AML-193 (cell line): ENCODE data around the gene ARHGAP1.

Source experiments
- DNase-seq, 2 experiments: peaks; one replicate each; lab custom pipeline; 2025; lab: John Stamatoyannopoulos, UW

ARHGAP1 gene

DNA sequence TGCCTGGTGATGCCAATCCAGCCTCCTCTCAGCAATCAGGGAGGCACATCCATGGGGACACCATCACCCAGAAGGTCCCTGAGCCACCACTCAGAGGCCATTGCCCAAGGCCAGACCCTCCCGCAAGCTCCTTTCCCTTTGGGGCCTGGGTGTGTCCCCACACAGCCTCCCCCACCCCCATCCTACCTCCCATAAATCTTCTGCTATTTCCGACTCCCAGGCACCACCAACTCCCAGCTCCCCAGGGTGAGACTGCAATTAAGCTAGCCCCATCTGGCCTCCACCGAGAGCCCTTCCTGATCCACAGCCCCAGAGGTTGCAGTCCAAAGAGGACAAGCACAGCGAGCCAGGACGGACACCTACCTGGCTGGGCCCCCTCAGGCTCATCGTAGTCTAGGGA, 6.3 kb downstream of the ARHGAP1 start:
- DNase-seq, result no peak

DNA sequence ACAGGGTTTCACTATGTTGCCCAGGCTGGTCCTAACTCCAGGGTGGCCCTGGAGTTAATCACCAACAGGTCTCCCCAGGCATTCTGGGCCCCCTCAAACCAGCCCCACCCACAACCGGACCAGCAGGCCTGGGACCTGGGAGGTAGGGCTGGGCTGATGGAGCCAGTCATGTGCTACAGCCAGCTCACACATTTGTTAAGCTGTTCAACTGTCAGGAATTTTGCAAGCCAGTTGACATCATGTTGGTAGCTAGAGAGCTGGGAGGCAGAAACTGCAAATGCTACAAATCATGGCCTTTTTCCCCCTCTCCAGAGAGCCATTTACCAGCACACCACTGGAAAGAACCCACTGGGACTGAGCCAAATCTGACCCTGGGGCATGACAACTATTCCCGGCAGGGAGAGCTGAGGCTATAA, 6.8 kb downstream of the ARHGAP1 start:
- DNase-seq, result no peak

DNA sequence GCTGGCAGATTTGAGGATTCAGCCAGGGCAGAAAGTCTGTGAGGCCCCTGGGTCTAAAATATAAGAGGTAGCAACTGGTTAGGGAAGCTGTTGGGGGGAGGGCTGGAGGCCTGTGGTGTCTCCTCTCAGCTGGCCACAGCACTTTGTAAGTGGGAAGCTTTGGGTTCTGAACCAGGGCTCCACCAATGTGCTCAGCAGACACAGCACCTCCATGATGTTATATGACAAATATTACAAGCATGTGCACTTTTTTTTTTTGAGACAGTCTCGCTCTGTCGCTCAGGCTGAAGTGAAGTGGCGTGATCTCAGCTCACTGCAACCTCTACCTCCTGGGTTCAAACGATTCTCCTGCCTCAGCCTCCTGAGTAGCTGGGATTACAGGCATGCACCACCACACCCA, 8.0 kb downstream of the ARHGAP1 start:
- DNase-seq, result no peak

DNA sequence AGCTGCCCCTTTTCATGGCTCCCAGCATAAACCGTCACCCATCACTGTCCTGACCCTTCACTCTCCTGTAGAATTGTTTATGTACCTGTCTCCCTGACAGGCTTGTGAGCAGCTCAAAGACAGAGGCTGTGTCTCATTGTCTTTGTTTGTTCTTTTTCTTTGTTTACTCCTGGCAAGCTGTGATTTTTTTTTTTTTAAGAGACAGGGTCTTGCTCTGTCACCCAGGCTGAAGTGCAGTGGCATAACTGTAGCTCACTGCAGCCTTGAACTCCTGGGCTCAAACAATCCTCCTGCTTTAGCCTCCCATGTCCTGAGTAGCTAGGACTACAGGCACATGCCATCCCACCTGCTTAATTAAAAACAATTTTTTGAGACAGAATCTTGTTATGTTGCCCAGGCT, 9.7 kb downstream of the ARHGAP1 start:
- DNase-seq, result no peak

DNA sequence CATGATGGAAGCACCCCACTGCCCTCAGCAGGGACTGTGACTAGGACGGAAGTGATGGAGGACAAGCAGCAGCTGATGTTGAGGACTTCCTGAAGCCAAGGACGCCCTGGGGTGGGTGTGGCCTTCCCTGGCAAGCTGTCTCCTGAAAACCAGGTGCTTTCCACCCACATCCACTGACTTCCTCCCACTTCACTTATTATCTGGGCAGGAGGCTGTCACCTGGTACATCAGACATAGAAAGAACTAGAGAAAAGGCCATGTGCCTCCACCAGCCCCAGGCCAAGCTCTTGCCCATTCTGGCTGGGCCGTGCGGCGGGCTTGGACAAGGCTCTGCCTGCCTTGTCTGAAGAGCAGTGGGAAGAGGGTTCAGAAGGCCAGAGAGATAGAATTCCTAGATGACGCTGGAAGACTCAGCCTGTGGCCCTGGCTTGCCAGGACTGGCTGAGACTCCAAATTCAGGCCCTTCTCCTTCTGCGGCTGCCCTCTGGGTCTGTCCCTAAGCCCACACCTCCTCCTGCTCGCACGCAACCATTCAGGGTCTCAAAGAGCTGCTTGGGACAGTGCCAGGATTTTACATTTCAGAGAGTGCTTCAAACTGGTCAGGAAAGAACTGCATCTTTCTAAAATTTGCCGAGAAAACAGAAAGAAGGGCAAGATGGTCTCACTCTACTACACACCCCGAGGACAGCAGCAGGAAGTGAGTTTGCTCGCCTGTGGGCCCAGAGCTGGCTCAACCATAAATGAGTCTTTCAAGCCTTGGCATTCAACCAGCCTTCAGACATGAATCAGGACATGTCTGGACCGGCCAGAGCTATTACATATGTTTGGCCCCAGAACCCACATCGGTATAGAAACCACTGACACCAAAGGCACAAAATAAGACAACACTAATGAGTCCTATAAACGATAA, 13.3 kb downstream of the ARHGAP1 start:
- no peak for DNase-seq

DNA sequence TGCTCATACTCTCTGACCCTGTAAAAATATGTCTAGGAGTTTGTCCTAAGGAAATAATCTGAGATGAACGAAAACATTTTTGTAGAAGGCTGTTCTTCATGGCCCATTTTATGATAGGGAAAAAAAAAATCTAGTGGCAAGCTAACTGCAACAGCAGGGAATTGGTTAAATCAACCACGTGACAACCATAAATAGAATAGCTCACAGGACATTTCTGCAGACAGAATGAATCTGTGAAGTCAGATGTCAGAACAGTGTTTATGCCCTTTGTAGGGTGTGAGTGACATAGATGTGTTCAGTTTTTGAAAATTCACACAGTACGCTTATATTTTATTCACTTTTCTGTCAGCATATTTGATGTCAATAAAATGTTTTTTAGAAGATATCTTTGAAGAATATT, 16.1 kb downstream of the ARHGAP1 start:
- no peak for DNase-seq

DNA sequence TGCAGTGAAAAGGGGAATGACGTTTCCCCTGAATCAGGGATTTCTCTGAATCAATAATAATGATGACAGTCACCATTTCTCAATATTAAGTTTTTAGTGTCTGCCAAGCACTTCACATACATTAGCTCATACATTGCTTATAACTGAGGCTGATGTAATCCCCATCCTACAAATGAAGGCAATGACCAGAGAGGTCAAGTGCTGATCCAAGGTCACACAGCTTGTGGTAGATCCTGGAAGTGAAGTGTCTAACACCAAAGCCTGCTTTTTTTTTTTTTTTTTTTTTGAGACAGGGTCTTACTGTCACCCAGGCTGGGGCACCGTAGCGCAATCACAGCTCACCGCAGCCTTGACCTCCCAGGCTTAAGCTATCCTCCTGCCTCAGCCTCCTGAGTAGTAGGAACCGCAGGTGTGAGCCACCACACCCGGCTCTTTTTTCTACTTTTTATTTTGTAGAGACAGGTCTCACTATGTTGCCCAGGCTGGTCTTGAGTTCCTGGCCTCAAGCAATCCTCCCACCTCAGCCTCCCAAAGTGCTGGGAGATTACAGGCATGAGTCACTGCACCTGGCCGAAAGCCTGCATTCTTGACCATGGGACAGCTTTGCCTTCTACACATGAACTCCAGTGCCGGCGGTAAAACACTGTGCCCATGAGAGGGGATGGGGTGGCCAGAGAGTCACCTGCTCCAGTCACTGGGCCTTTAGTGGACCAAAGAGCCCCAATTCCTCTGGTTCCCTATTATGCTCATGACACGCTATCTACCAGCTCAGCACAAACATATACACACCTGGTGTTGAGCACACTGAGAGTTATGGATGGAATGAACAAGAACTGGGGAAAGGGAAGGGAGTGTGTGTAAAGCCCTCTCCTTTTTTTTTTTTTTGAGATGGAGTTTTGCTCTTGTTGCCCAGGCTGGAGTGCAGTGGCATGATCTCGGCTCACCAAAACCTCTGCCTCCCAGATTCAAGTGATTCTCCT, 17.4 kb downstream of the ARHGAP1 start:
- no peak for DNase-seq

DNA sequence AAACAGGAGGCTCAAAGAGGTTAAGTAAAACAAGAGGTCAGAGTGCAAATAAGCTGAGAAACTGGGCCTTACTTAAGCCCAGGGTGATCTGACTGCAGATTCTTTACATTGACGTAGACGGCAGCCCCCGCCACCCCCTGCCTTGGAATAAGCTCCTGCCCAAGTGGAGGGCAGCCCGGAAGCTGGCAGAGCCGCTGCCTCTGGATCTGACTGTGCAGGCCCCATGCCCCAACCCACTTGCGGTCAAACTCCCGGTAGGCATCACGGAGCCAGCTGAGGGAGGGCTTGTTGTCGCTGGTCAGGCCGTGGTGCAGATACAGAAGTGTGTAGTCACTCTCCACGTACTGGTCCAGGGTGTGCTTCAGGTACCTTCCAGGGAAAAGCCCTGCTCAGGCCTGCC, 18.6 kb downstream of the ARHGAP1 start:
- DNase-seq, result no peak

DNA sequence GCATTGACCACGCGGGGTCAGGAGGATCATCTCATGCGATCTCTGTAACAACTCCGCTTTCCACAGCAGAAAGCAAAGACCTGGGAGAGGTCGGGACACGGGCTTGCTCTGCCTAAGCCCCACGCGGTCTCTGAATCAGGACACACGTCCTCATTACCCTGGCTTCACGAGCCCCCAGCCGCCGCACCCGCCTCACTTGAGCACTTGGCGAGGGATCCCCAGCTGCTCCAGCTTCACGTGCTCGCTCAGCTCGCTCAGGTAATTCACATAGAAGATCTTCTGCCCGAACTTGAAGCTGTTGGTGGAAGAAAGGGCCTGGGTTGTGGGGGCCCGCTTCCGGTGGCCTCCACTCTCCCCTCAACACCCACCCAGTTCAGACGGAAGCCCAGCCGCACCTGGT, 19.6 kb downstream of the ARHGAP1 start:
- no peak for DNase-seq

DNA sequence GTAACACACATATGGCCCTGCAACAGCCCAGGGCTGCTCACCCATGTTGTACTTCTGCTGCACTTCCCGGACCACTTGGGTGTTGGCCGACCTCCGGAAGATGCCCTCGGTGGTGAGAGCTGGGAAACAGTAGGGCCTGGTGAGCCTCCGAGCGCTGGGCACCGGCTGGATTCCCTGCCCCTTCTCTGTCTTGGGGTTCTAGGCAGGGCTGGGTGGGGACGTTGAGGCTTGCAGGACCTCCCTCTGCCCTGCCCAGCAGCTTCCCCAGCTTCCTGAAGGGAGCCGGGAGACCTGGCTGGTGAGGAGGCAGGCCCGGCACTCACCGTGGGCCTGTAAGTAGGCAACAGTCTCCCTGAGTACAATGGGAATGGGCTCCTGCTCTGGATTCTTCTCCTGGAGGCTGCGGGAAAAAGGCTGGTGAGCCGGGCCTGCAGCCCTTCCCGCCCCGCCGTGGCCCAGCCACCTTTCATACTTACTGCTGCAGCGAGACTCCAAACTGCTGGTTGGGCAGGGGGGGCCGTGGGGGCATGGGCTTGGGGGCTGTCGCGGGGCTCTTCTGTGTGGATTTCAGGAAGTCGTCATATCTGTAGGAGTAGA, 20.2 kb downstream of the ARHGAP1 start:
- no peak for DNase-seq

DNA sequence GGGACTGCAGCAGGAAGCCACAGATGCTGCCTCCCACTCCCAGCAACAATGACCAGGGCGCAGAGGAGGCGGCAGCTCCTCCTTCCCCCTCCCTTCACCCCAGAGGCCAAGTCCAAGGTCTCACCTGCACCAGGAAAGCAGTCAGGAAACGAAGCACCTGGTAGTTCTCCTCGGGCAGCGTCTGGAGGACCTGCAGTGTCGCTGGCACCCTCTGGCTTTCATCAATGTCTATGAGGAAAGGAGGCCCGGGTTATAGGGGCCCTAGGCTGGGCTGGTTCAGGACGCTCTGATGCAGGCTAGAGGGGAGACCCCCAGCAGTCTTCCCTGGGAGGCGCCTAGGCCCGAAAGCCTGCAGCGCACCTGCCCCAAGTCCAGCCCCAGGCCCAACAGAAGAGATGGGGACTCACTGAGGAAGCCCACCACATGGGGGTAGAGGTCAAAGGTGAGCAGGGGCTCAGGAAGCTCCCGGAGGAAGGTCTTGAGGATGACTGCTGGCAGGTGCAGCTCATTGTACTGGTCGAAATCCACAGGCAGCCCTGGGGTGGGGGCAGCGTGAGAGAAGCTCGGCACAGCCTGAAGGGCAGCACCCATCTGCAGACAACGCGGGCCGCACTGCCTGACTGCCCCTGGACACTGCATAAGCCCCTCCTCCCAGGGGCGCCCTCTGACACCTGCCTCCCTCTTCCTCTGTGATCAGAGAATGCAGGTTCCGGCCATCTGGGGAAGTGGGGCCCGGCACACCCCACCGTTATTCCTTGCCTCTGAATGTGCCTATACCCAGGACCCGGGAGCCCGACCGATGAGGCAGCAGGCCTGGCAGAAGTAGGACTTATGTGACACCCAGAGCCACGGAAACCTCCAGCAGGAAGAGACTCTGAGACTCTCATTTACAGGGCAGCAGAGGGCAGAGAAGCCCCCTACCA, 20.9 kb downstream of the ARHGAP1 start:
- DNase-seq, result no peak

DNA sequence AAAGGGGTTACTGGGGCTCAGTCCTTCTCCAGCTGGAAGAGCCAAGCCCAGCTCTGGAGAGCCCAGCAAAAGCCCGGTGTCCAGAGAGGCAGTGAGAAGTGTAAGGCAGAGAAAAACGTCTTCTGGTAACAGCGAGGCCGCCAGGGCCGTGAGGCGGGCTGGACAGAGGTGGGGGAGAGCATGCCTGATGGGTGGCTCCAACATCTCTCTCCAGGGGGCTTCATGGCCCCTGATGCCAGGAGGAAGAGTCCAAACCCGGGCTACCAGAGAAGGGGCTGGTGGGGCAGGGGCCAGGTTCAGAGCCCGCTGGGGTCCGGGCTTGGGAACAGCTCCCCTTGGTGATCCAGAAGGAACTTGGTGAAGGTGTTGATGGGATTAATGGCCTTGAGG, 21.7 kb downstream of the ARHGAP1 start:
- no peak for DNase-seq

DNA sequence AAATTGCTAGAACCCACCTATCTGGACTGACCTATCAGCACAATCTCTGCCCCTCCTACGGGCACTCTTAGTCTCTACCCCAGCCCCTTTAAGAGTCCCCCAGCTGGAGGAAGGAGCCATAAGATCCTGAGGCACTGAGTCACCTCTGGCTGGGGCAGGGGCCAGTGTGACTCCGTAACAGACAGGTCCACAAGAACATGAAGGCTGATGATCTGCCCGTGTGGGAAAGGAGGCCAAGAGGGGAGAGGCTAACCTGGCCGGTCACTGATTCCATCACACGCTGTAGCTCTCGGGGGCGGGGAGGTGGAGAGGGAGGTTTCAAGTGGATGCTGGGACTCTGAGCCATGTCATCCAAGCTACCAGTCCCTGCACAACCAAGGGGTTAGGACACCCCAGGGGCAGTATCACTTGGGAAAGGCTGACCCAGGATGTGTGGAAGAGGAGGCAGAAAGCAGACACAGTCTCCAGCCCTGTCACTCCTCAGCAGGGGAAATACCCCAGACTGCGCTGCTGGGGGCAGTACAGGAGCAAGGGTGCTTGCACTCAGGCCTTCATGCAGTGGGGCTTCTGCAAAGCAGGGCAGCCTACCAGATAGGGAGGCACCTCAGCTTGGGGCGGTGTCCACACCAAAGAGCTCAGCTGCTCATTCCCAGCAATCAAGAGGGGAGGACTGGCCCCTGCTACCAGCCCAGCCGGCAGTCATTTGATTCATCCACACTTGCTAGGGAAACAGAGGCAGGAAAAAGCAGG, 22.3 kb downstream of the ARHGAP1 start:
- no peak for DNase-seq

DNA sequence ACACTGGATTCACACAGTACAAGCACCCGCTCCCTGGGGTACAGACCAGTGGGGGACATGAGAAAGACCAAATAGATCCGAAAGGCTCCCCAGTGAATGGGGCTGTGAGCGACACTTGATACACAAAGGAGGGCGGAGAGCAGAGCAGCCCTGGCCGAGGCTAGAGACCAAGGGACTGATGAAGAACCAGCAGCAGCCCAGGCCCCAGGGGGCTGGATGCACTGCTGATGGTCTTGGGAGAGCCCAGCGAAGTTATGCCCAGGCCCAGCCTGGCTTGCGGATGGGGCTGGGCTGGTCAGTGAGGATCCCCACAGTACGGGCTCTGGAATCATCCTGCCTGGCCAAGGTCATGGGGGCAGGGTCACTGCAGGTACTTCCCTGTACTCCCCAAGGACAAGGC, 23.2 kb downstream of the ARHGAP1 start:
- no peak for DNase-seq

DNA sequence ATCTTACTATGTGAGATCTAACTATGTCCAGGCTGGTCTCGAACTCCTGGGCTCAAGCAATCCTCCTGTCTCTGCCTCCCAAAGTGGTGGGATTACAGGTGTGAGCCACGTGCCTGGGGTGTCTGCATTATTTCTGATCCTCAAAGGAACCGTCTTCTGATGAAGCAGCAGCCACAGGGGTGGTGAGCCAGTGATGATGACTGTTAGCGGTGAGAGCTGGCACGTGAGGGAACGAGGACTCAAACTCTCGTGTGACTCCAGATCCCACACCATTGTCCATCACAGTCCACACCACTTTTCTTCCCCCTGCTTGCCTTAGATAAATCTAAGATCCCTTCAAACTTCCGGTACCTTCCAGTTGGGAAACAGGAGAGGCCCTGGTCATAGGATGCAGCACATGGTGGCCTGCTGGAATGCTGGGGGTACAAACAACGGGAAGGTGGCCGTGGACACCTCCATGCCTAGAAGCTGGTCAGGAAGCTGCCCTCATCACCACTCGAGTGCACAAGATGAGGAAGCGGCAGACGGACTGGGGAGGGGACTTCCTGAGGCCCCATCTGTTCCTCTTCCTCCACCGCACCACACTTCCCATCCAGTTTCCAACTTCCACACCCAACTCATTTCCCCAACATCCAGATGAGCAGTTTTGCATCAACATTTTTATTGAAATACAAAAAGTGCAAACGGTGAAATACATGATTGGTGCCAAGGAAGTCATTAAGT, 23.8 kb downstream of the ARHGAP1 start:
- DNase-seq, result no peak

DNA sequence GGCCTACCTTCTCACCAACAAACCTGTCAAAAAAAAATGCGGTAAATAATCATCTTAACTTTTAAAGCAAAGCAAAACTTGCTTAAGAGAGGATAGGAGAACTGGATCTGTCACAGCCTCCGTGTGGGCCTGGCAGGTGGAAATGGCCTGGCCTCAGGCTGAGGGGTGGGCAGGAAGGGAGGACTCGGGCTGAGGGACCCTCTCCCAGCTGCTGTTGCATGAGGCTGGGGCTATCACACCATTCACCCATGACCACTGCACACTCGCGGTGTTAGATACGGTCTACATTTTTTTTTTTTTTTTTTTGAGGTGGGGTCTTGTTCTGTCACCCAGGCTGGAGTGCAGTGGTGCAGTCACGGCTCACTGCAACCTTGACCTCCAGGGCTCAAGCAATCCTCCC, 24.5 kb downstream of the ARHGAP1 start:
- DNase-seq, result no peak

DNA sequence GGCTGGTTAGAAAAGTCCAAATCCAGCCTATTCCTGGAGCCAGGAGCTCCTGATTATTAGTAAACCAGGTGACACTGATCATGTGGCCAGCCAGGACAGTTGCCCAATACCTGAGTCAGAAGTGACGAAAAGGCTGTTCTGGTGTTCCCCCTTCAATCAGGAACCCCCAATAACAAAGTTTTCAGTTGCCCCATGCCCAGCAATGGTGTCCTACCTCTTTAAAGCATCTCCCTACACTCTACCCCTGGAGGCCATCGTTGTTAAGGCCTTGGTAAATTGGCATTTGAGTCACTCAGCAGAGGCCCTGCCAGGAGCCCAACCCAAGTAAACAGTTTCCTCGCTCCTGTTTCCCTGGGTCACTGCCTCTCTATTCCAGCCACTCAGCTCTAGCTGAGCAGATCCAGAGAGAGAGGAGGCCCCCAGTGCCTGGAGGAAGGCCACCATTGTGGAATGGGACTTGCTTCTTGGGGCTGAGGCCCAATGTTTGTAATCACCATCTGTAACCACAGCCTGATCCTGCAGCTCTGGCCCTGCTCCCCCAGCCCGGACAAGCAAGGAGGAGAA, 25.0 kb downstream of the ARHGAP1 start:
- DNase-seq, result peak in 1 of 2 experiments; percentile 41

DNA sequence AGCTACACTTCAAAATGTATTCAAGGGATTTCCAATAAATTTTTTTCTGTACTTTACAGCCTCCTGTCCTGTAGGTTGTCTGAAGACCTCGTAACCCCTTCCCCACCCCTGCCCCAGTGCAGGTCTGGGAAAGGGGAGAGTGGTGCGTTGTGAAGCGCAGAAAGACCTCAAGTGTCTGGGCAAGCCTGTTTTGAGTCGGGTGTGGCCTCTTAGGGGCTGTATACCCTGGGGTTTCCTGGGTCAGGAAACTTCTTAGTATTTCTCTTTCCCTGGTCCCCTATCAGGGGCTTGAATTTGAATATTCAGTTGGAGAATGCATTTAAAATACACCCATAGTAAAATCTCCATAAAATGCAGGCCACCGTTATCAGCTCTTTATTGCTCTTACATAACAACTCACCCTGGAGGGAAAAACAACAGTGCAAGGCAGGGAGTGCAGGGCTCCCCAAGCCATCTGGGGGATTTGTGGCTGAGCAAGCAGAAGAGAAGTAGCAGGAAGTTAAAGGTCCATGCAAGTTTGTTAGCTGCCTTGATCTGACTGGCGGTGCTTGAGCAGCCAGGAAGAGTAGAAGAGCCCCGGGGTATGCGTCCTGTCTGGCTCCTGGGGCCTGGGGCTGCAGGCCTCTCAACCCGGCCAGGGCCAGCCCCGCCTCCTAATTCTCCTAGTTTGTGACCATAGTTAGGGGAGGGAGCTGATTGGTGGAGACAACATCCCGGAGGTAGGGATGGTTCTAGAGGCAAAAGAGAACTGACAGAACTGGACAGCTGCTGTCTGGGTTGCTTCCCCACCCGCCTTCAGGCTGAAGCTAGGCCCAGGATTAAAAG, 25.7 kb downstream of the ARHGAP1 start:
- peak; percentile 85 to 86 for DNase-seq
